AG09309 (cell line): ENCODE results near the gene AURKB.
"Not testable (repeated sequence)": the region's sequence is repeated elsewhere in the genome, so short reads cannot be mapped to it uniquely, and the experiment has no call there.

Experiments
- DNase-seq: peaks from one replicate; pipeline ENCODE4 v3.0.0-alpha.2; 2010; ENCODE audit warnings: low read depth
- H3K4me3 ChIP-seq: 2 replicates; pipeline ENCODE4 v1.5.1; 2011; ENCODE audit warnings: mild to moderate bottlenecking, low read depth, low read length, moderate library complexity; ENCODE audit not compliant: control insufficient read depth
- TF ChIP-seq, protein P1 (sequence below): IDR thresholded peaks from 2 replicates; pipeline ENCODE4 v1.5.1; 2011; ENCODE audit warnings: mild to moderate bottlenecking, low read depth, low read length, inconsistent platforms; ENCODE audit not compliant: insufficient read depth, control insufficient read depth; ENCODE audit errors: missing control alignments

Gene AURKB

GRCh38 chr17:8209907-8210760 is at the start of gene AURKB:
Gene AURKB (minus strand): TSS chr17:8210575. CDS start chr17:8210224, 351 bp downstream.
- TF ChIP-seq, protein P1, sequence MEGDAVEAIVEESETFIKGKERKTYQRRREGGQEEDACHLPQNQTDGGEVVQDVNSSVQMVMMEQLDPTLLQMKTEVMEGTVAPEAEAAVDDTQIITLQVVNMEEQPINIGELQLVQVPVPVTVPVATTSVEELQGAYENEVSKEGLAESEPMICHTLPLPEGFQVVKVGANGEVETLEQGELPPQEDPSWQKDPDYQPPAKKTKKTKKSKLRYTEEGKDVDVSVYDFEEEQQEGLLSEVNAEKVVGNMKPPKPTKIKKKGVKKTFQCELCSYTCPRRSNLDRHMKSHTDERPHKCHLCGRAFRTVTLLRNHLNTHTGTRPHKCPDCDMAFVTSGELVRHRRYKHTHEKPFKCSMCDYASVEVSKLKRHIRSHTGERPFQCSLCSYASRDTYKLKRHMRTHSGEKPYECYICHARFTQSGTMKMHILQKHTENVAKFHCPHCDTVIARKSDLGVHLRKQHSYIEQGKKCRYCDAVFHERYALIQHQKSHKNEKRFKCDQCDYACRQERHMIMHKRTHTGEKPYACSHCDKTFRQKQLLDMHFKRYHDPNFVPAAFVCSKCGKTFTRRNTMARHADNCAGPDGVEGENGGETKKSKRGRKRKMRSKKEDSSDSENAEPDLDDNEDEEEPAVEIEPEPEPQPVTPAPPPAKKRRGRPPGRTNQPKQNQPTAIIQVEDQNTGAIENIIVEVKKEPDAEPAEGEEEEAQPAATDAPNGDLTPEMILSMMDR, result no peak
- peak; percentile 86 for DNase-seq
- peak within 1 kb of the TSS; percentile 81 for H3K4me3 ChIP-seq

DNA sequence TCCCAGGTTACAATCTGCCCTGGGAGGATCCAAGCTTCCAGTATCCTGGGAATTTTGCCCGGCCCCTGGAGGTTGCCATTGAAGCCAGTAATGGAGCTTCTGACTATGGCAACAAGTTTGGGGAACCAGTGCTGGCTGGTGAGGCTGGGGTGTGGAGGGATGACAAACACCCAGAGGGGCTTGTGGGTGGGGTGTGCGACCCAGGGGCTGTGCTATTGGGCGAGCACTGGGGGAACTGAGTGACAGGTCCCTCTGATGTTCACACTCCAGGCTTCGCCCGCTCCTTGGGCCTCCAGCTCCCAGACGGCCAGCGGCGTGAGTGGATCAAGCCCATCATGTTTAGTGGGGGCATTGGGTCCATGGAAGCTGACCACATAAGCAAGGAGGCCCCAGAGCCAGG is 47.4 kb upstream of the AURKB start:
- no peak for DNase-seq
- no peak overlapping the region for H3K4me3 ChIP-seq
- TF ChIP-seq, protein P1, result no peak

DNA sequence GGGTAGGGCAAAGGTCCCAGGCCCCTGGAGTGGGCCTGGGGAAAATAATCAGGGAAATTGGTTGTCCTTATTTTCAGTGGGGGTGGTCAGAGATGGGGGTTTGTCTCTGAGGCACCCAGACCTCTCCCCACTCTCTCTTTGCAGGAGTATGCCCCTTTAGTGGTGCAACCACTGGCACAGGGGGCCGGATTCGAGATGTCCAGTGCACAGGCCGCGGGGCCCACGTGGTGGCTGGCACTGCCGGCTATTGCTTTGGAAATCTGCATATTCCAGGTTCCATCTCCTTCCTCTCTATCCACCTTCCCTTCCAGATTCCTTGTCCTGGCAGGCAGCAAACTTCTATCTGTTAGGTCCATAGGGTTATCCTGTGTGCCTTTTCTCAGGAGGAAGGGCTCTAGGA is 46.3 kb upstream of the AURKB start:
- TF ChIP-seq, protein P1, result no peak
- no peak for DNase-seq

DNA sequence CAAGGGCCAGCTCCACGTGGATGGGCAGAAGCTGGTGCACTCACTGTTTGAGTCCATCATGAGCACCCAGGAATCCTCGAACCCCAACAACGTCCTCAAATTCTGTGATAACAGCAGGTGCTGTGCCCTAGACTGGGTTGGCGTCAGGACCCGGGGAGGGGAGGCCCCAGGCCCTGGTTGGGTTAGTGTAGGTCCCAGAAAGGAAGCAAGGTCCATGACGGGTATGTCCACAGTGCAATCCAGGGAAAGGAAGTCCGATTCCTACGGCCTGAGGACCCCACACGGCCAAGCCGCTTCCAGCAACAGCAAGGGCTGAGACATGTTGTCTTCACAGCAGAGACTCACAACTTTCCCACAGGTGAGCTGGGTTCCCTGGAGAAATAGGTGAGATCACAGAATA is 45.9 kb upstream of the AURKB start:
- no peak for DNase-seq
- H3K4me3 ChIP-seq, result no peak overlapping the region
- TF ChIP-seq, protein P1, result no peak

More for the DNA sequence above, 46.3 kb upstream of the AURKB start:
- no peak overlapping the region for H3K4me3 ChIP-seq

GRCh38 chr17:8255499-8255898 is 45.1 kb upstream of the AURKB start:
- no peak for DNase-seq
- no peak overlapping the region for H3K4me3 ChIP-seq
- TF ChIP-seq, protein P1, result peak; percentile 5

DNA sequence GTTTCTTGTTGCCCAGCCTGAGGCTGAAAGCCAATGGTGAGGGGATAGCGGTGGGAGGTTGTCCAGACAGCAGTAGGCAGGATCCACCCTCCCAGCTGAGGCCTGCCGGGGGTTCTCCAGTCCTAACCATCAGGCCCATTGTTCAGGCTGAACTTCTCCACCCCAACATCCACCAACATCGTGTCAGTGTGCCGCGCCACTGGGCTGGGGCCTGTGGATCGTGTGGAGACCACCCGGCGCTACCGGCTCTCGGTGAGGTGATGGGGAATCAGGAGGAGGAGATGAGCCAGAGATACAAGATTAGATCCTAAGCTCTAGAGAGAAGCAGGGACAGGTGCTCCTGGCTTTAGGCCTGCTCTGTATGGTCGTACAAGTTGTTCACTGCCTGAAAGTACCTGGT is 44.5 kb upstream of the AURKB start:
- DNase-seq, result no peak
- TF ChIP-seq, protein P1, result no peak

DNA sequence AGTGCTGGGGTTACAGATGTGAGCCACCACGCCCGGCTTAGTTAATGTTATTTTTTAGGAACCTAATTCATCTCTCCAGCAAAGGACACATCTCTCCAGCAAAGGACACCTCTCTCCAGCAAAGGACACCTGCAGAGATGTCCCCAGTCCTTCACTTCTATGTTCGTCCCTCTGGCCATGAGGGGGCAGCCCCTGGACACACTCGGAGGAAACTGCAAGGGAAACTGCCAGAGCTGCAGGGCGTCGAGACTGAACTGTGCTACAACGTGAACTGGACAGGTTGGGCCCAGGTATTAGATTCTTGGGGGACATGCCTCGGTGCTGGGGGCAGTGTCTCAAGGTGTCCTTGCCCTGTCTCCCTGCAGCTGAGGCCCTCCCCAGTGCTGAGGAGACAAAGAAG is 43.4 kb upstream of the AURKB start:
- DNase-seq, result no peak
- TF ChIP-seq, protein P1, result peak; percentile 22
- no peak overlapping the region for H3K4me3 ChIP-seq

More for the DNA sequence above, 44.5 kb upstream of the AURKB start:
- no peak overlapping the region for H3K4me3 ChIP-seq

- DNase-seq, H3K4me3 ChIP-seq: not testable (repeated sequence)
Measured at GRCh38 chr17:8251411-8251810, 41.0 kb upstream of the AURKB start.
